ENCODE measurements around the gene NARF.

Gene NARF

GRCh38 chr17:82434216-82434565 lies 24.4 kb upstream of the NARF start:
- DNase-seq, result peak; percentile 33

GRCh38 chr17:82435103-82435502 lies 23.4 kb upstream of the NARF start:
- DNase-seq, result no peak

- DNase-seq, result no peak
Measured at GRCh38 chr17:82435601-82436583, 22.6 kb upstream of the NARF start.

GRCh38 chr17:82436601-82437324 lies 21.8 kb upstream of the NARF start:
- no peak for DNase-seq

- no peak for DNase-seq
Measured at GRCh38 chr17:82437325-82437668, 21.2 kb upstream of the NARF start.

GRCh38 chr17:82438401-82439193 lies 19.9 kb upstream of the NARF start:
- no peak for DNase-seq

GRCh38 chr17:82439194-82439828 lies 19.2 kb upstream of the NARF start:
- DNase-seq, result no peak

- DNase-seq, result no peak
Measured at GRCh38 chr17:82439829-82440365, 18.6 kb upstream of the NARF start.

GRCh38 chr17:82440469-82440981 lies 18.0 kb upstream of the NARF start:
- DNase-seq, result no peak

GRCh38 chr17:82440991-82441627 lies 17.4 kb upstream of the NARF start:
- no peak for DNase-seq

- DNase-seq, result no peak
Measured at GRCh38 chr17:82441691-82442487, 16.7 kb upstream of the NARF start.

GRCh38 chr17:82442643-82443464 lies 15.7 kb upstream of the NARF start:
- DNase-seq, result no peak

- no peak for DNase-seq
Measured at GRCh38 chr17:82443465-82444283, 14.9 kb upstream of the NARF start.

GRCh38 chr17:82444284-82444893 lies 14.2 kb upstream of the NARF start:
- no peak for DNase-seq

GRCh38 chr17:82444941-82445521 lies 13.5 kb upstream of the NARF start:
- DNase-seq, result no peak

- no peak for DNase-seq
Measured at GRCh38 chr17:82445542-82445941, 13.0 kb upstream of the NARF start.

GRCh38 chr17:82446124-82446523 lies 12.4 kb upstream of the NARF start:
- DNase-seq, result no peak

- DNase-seq, result no peak
Measured at GRCh38 chr17:82446649-82447048, 11.9 kb upstream of the NARF start.
